Measurements from ENCODE around the gene KLF4.
"Not testable (repeated sequence)": the region's sequence is repeated elsewhere in the genome, so short reads cannot be mapped to it uniquely, and the experiment has no call there.

The KLF4 gene

DNA sequence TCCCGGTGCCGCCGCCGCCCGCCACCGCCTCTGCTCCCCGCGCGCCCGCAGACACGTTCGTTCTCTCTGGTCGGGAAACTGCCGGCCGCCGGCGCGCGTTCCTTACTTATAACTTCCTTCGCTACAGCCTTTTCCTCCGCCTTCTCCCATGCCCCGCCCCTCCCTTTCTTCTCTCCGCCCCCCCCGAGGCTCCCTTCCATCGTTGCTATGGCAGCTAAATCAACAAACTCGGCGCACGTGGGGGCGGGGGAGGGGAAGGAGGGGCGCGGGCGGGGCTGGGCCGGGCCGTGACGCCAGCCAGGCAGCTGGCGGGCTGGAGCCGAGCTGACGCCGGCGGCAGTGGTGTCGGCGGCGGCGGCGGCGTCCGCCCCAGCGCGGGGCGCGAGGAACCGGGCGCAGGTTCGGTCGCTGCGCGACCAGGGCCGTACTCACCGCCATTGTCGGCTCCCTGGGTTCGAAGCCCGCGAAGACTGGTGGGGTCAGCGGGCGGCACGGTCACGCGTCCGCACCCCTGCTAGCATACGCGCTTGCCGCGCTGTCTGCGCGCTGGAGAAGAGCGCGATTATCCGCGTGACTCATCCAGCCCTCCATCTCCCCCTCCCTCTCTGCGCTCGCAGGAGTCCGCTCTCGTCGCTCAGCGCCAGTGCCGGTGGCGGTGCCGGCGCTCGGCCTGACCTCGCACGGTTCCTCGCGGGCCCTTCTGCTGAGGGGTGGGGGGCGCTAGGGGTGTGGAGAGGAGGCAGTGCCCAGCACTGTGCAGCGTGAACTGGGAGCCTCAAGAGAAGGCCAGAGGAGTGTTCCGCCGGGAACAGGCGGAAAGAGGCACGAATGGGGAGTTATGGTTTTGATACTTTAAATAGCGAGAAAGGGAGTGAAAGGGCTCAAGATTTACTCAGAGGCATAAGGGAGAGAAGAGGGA is at the start of gene KLF4:
TSS of gene KLF4 (minus strand) at position 83 of the 919 bp plus-strand sequence. CDS start 597 bp downstream, outside the sequence.
- peak; percentile 87 for DNase-seq (ENCODE audit: low read depth)

DNA sequence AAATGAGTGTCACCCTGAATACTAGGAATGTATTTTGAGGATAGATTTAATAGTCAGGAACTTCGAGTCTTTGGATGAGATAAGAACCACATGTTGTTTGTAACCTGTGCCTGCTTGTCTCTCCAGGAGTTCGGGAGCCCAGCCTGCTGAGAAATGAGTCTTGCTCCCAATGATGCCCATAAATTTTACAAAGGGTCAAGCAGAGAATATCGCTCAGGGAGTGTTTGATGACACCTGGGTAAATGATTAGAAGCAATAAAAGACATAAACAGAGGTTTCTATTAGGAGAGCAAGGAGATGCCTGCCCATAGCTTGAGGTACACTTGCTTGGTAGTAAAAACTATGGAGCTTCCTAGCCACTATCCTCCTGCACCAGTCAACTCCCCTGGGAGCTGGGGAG is 46.9 kb upstream of the KLF4 start:
- DNase-seq (ENCODE audit: low read depth) = no peak

DNA sequence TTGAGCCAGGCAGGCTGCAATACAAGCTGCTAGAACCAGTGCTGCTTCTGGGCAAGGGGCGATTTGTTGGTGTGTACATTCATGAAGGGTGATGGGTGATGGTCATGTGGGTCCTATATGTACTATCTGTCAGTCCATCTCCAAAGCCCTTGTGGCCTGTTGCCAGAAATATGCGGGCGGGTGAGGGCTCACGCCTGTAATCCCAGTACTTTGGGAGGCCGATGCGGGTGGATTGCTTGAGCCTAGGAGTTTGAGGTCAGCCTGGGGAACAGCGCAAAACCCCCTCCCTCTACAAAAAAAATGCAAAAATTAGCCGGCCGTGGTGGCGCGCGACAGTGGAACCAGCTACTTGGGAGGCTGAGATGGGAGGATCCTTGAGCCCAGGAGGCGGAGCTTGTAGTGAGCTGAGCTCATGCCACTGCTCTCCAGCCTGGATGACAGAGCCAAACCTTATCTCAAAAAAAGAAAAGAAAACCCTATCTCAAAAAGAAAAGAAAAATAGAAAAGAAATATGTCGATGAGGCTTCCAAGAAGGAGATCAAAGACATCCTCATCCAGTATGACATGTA is 45.0 kb upstream of the KLF4 start:
- no peak for DNase-seq (ENCODE audit: low read depth)

DNA sequence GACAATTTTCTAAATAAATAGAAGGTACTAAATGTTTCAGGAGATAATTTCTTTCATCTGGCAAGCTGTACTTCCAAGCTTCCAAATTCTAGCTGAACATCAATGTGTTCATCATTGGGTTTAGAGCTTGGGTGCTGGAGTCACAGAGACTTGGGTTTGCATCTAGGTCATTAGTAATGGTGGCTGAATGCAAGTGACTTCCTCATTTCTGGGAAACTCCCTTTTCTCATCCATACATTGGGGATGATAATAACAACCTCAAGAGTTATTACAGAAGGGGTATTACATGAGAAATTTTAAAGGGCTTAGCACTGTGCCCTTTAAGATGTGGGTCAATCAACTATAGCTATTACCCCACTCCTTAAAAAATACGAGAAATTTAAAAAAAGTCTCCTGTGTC is 41.1 kb upstream of the KLF4 start:
- no peak for DNase-seq (ENCODE audit: low read depth)

DNA sequence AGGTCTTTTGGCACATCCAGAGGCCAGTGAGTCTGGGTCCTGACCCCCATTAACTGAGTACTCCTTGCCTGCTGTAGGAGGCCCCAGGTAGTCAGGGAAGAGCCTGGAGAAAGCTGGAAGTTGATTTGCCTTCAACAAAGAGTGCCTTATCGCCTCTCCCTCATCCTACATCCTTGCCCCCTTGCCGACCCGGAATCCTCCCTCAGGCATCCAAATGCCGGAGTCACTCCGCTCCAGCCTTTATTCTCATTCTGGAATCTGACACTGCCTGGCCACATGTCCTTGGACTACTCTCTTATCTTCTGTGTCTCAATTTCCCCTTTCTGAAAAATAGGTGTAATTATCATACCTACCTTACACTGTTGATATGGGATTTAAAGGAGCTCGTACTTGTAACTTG is 39.1 kb upstream of the KLF4 start:
- DNase-seq (ENCODE audit: low read depth) = no peak

DNA sequence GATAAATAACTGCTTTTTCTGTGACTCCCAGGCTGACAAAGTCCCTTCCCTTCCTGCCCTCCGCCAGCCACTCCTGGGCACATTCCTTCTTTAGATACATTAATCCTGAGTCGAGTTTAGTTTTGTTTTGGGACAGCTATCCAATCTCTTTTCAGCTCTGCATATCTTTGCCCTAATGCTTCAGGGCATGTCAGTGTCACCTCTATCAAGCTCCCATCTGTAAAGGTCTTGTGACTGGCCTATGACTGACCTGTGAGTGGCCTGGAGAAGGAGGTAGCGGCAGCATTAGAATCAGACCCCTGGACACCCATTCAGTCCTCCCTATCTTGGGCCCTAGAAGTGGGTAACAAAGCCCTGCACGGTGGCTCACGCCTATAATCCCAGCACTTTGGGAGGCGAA is 34.0 kb upstream of the KLF4 start:
- no peak for DNase-seq (ENCODE audit: low read depth)

DNA sequence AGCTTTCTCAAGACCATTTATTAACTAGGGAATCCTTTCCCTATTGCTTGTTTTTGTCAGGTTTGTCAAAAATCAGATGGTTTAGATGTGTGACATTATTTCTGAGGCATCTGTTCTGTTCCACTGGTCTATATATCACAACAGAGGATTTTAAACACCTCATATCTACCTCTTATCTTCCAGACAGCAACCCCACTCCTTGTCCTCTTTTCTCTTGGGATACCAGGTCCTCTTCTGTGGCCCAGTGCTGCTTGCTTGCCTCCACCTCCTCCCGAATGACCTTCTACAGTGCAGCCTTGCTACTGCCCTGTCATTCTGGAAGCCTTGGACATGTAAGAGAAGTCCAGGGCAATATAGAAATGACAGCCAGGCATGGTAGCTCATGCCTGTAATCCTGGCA is 30.6 kb upstream of the KLF4 start:
- DNase-seq (ENCODE audit: low read depth) = no peak

DNA sequence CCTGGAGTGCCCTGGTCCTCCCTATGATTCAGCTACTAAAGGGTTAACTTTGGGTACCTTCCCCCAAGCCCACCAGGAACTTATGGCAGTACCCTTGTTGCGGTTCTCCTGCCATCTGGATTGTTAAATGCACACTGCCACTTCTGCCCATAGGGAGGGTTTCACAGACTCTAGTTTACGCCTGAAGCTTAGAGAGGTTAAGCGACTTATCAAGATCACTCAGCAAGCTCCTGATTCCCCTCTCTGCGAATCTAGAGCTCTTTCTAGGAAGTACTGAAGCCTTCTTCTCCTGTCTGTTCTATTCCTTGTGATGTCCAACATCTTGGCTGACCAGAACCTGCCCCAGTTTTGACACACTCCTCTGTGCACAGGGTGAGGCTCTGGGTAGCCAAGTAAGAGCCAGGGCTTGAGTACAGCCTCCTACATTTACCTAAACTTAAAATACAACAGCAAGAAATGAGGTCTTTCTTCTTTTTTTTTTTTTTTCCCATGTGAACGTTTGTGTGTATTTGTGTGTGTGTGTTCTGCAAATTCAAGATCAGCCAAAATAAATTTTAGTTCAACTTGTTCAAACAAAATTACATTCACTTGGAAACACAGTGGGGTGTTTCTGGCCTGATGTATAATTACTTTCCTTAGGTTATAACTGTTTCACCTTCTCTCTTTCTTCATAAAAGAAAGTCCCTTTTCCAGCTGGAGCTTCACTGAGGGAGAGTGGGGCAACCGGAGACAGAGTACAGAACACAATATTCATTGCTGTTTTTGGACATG is 28.7 kb upstream of the KLF4 start:
- no peak for DNase-seq (ENCODE audit: low read depth)

DNA sequence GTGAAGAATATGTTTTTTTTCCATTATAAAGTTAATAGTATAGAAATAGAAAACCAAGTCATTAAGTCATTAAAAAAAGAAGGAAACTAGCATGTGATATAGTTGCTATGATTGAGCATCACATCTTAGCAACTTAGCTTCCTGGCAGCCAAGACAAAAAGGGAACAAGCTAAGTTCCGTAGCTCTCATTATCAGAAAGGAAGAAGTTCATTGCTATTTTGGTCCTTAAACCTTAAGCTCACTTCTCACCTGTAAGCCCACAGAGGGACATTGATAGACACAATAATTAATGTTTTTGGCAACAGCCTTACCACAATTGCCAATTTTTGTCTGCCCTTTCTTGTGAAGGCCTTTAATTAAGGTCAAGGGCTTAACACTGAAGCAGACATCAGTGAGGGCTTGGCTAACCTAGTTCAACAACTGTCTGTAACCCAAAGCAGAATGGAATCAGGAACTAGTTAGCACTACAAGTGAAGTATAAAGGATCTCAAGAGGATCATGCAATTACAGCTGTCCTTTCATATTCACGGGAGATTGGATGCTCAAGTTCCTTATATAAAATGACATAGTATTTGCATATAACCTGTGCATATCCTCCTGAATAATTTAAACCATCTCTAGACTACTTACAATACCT is 24.0 kb upstream of the KLF4 start:
- no peak for DNase-seq (ENCODE audit: low read depth)

DNA sequence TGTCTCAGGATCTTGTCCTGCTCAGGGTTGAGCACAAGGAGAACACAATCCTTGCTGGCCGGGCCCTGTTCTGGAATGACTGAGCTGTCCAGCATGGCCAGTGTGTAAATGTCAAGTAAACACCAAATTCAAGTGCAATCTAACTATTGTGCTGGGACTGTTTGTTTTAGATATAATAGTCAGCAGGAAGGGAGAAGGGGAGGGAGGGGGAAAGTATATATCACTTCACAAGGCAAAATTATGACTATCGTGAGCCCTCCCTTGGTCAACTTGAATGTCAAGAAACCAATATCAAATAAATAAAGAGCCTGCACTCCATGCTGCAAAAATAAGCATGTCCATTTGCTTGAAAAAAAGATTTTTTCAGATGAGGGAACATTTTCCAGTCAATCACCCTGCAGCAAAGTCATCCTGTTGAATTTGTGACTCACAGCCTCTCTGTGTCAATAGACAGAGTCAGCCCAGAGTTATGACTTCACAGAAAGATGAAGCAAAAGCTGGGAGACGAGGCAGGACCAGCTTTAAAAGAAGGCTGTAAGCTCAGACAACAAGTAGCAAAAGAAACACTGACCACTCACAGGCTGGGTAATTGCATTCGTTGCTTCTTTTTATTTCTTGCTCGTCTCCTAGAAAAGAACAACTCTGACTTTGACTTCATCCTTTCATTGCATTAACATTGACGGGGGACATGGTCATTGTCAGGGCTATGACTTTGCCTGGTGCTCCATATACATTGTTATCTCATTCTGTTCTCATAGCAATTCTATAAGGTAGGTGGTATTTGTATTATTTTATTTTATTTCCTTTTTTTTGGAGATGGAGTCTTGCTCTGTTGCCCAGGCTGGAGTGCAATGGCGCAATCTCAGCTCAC is 15.3 kb upstream of the KLF4 start:
- peak; percentile 76 for DNase-seq (ENCODE audit: low read depth)

DNA sequence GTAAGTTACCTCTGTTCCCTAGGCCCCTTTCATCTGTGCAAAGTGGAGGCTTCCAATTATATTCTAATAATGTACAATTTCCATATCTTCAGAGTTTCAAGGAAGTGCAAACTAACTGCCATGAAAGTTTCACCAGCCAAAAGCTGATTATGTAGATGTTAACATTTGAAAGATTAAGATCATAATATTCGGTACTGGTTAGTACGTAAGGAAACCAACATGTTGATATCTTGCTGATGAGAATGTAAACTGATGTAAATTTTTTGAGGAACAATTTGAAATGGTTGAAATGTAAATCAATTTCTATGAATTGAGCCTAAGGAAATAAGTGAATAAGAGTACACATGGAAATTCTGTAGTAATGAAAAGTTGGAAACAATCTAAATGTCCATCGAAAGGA is 12.9 kb upstream of the KLF4 start:
- DNase-seq (ENCODE audit: low read depth) = no peak

DNA sequence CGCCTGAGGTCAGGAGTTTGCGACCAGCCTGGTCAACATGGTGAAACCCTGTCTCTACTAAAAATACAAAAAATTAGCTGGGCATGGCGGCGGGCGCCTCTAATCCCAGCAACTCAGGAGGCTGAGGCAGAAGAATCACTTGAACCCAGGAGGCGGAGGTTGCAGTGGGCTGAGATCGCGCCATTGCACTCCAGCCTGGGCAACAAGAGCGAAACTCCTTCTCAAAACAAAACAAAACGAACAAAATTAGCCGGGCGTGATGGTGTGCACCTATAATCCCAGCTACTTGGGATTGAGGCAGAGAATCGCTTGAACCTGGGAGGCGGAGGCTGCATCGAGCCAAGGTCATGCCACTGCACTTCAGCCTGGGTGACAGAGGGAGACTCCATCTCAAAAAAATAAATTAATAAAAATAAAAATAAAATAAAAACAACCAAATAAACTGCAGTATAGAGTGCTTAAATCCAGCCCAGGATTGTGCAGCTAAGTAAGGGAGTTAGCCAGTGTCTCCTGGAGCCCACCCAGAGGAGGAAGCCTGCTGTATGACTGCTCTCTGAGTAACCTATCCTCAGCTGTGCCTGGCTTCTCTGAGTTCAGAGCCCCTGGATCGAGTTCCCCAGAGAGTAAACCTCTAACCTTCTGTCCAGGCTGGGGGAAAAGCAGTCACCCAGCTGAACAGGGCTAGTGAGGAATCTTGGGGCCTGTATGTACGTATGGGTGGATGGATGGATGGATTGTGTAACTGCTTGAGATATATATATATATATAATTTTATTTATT is 11.0 kb upstream of the KLF4 start:
- DNase-seq (ENCODE audit: low read depth) = not testable (repeated sequence)

DNA sequence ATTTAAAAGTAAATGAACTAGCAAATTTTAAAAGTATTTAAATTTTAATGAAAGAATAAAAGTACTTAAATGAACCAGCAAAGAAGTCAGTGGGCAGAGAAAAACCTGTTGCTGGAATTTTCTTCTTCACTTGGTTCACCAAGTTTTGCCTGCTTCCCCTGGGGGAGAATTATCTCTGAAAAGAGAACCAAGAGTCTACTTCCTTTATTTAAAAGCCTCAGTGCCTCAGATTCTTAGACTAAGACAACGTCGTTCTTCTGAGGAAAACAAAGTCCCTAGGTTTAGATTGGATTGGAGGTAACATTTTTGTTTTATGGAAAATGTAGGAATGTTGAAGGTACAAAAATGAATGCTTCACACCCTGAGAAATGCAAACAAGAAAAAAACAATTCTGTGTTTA is 7.4 kb upstream of the KLF4 start:
- DNase-seq (ENCODE audit: low read depth) = no peak

DNA sequence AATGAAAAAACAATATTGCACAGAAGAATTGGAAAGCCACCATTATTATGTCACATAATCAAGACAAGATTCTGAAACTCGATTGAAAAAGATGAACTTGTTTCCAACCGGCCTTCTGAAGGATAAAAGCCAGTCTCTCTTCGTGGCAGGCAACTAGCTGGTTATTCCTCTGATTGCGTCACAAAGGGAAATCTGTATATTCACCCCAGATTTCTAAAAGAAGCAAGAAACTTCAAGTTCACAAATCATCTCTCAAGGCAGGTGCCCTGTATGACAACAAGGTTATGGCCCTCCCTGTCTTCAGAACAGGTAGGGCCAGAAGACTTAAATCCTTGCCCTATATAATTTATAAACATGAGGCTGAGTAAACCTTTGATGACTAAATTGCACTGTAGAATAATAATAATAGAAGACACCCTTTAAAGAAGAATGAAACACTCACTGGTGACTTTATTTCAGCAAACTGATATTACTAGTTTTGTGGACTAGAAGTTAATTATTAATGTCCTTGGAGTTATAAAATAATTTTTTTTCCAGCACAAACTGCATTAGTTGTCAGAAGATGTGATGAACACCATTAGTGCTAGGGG is 2.9 kb upstream of the KLF4 start:
- peak; percentile 47 for DNase-seq (ENCODE audit: low read depth)

DNA sequence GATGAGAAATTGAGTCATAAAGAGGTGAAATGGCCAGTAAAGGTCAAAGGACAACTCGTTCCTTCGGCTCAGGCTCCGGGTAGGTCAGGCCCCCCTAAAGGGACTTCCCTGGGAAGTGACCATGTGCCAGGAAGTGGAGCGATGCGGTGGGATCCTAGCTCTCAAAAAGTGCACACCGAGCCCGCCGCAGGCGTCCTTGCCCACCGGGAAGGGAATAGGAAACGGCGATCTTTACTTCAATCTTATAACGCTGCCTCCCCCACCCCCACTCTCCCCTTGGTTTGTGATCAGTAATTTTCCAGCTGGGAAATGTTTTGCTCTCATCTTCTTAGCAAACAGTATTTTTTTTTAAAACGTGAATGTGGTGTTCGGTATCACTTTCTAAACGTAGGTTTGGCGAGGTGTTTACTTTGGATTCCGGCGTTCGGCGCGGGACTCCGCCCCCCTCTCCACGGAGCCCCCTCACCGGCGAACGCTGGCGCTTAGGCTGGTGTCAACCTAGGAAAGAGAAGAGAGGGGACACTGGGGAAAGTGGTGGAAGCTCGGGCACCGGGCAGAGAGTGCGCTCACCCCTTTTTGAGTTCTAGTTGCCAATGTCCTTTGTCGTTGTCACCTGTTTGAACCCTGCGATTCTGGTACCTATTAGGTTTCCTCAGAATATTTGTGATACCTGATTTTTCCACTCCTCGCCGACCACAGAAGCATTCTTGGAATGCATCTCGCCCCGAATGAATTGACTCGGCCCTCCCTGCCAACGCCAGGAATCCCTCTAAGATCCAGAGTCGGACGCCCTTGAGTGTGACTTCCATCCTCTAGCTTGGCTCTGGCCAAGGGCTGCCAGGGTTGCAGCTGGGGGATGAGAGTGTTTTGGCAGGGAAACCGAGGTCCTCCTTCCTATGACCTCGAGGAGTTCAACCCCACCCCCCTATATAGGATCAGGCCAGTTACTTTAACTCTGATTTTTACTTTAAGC is 1.8 kb upstream of the KLF4 start:
- DNase-seq (ENCODE audit: low read depth) = no peak

DNA sequence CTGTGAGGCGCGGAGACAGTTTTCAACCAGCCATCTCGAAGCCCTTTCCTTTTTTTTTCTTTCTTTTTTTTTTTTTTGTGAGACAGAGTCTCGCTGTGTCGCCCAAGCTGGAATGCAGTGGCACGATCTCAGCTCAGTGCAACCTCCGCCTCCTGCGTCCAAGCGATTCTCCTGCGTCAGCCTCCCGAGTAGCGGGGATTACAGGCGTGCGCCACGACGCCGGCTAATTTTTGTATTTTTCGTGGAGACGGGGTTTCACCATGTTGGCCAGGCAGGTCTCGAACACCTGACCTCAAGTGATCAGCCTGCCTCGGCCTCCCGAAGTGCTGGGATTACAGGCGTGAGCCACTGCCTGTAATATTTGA is 1.0 kb upstream of the KLF4 start:
- not testable (repeated sequence) for DNase-seq (ENCODE audit: low read depth)

DNA sequence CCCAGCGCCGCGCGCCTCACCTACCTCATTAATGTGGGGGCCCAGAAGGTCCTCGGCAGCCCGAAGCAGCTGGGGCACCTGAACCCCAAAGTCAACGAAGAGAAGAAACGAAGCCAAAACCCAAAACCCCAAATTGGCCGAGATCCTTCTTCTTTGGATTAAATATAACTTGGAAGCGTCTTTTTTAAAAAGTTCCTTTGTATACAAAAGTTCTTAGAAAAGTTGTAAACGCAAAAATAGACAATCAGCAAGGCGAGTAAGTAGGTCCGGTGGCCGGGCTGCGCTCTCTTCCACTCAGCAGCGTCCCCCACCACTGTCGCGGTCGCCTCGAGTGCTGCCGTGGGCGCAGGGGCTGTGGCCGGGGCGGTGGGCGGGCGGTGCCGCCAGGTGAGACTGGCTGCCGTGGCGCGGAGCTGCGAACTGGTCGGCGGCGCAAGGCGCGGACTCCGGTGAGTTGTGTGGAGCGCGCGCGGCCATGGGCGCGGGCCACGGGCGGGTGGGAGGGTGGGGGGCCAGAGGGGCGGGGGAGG is 360 bp downstream of the KLF4 start:
- DNase-seq (ENCODE audit: low read depth) = no peak

DNA sequence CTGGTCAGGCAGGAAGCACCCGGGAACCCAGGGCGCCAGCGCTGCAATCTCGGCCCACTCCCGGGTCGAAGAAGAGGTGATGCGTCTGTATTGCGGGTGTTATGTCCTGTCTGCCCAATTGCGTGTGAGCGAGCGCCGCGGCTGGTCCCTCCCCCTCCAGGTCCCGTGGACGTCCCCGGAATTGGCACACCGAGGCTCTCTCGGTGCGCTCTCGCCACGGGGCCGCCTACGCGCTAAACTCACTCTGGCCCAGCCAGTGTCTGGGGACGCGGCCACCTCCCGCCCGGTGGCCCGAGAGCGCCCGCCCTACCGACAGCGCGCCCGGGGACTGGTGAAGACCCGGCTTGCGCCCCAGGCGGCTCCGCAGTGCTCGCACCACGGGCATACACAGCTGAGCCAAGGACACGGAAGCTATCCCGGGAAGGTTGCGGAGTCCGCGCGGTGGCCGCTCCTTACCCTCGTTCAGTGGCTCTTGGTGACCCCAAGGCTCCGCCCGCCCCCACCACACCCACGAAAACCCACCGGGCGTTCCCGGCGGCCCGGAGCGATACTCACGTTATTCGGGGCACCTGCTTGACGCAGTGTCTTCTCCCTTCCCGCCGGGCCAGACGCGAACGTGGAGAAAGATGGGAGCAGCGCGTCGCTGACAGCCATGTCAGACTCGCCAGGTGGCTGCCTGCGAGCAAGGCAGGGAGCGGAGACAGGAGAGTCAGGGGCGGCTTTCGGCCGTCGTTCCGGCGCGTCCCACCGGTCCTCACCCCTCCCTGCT is 1.0 kb downstream of the KLF4 start:
- DNase-seq (ENCODE audit: low read depth) = no peak
